GM19238 (cell line): ENCODE data around the gene TRPM2.
A peak's percentile ranks its signal among the peaks of the same experiment; 100 is the strongest.
"Not testable (repeated sequence)": the region's sequence is repeated elsewhere in the genome, so short reads cannot be mapped to it uniquely, and the experiment has no call there.

ENCODE experiments used
- DNase-seq: peaks from one replicate; pipeline ENCODE4 v3.0.0; 2011; ENCODE audit warnings: low spot score; ENCODE audit not compliant: insufficient read length

The TRPM2 gene

GRCh38 chr21:44334329-44335030, 18.9 kb upstream of the TRPM2 start:
- no peak for DNase-seq

- DNase-seq = no peak
Measured at GRCh38 chr21:44335266-44336059, 18.0 kb upstream of the TRPM2 start.

- no peak for DNase-seq
Measured at GRCh38 chr21:44337449-44337848, 16.0 kb upstream of the TRPM2 start.

- peak; percentile 55 for DNase-seq
Measured at GRCh38 chr21:44337941-44338895, 15.2 kb upstream of the TRPM2 start.

- peak; percentile 99 for DNase-seq
Measured at GRCh38 chr21:44338971-44339910, 14.2 kb upstream of the TRPM2 start, which contains the start of gene CFAP410. TSS of gene CFAP410 (minus strand) at chr21:44339390. CDS start at chr21:44339194, 196 bp downstream.

GRCh38 chr21:44341726-44342458, 11.5 kb upstream of the TRPM2 start:
- DNase-seq = not testable (repeated sequence)

- not testable (repeated sequence) for DNase-seq
Measured at GRCh38 chr21:44342981-44343380, 10.4 kb upstream of the TRPM2 start.

- DNase-seq = no peak
Measured at GRCh38 chr21:44344541-44345183, 8.8 kb upstream of the TRPM2 start.

- DNase-seq = no peak
Measured at GRCh38 chr21:44345495-44345894, 7.9 kb upstream of the TRPM2 start.

GRCh38 chr21:44347911-44348451, 5.4 kb upstream of the TRPM2 start:
- no peak for DNase-seq

GRCh38 chr21:44348861-44349260, 4.6 kb upstream of the TRPM2 start:
- DNase-seq = no peak

GRCh38 chr21:44349416-44349846, 4.0 kb upstream of the TRPM2 start:
- no peak for DNase-seq

GRCh38 chr21:44349847-44350772, 3.3 kb upstream of the TRPM2 start:
- no peak for DNase-seq

GRCh38 chr21:44350773-44351481, 2.5 kb upstream of the TRPM2 start:
- no peak for DNase-seq

GRCh38 chr21:44351535-44352252, 1.7 kb upstream of the TRPM2 start:
- DNase-seq = no peak

- DNase-seq = no peak
Measured at GRCh38 chr21:44352253-44352860, 1.1 kb upstream of the TRPM2 start.
